Hematopoietic multipotent progenitor cell treated with erythropoietin and hydrocortisone succinate and interleukin-3 and kit ligand, for 4 days (in vitro differentiated cells): ENCODE measurements around the gene MGAT3.

Experiments used
- DNase-seq: peaks from one replicate; pipeline ENCODE4 v3.0.0-alpha.2; 2015

MGAT3 gene

GRCh38 chr22:39453765-39454378 is 2.9 kb upstream of the MGAT3 start:
- no peak for DNase-seq

GRCh38 chr22:39454385-39454871 is 2.4 kb upstream of the MGAT3 start:
- peak; percentile 97 for DNase-seq

GRCh38 chr22:39457198-39457555 is 365 bp downstream of the MGAT3 start:
- DNase-seq = no peak

GRCh38 chr22:39457556-39458443 is 988 bp downstream of the MGAT3 start:
- DNase-seq = no peak

- DNase-seq = no peak
Observed at GRCh38 chr22:39458444-39459083, 1.8 kb downstream of the MGAT3 start.

GRCh38 chr22:39459681-39460080 is 2.9 kb downstream of the MGAT3 start:
- no peak for DNase-seq

- peak; percentile 72 for DNase-seq
Observed at GRCh38 chr22:39462443-39463221, 5.8 kb downstream of the MGAT3 start.

- no peak for DNase-seq
Observed at GRCh38 chr22:39463277-39463676, 6.5 kb downstream of the MGAT3 start.

GRCh38 chr22:39463931-39464390 is 7.1 kb downstream of the MGAT3 start:
- DNase-seq = no peak

GRCh38 chr22:39466228-39467006 is 9.6 kb downstream of the MGAT3 start:
- DNase-seq = no peak

- no peak for DNase-seq
Observed at GRCh38 chr22:39467390-39467895, 10.6 kb downstream of the MGAT3 start.

GRCh38 chr22:39468487-39469325 is 11.9 kb downstream of the MGAT3 start:
- DNase-seq = no peak

- no peak for DNase-seq
Observed at GRCh38 chr22:39469326-39469680, 12.5 kb downstream of the MGAT3 start.

GRCh38 chr22:39469681-39470450 is 13.1 kb downstream of the MGAT3 start:
- no peak for DNase-seq

- DNase-seq = no peak
Observed at GRCh38 chr22:39470451-39471291, 13.9 kb downstream of the MGAT3 start.

- peak; percentile 83 for DNase-seq
Observed at GRCh38 chr22:39471381-39472141, 14.7 kb downstream of the MGAT3 start.

- DNase-seq = peak; percentile 94
Observed at GRCh38 chr22:39472570-39473556, 16.1 kb downstream of the MGAT3 start.
